LNCAP (cell line): ENCODE data around the gene B3GNT9.

Experiments
- CTCF ChIP-seq: fragments of 450-650 bp; IDR thresholded peaks from 2 replicates; pipeline ENCODE4 v1.5.1; 2017; ENCODE audit warnings: mild to moderate bottlenecking

Gene B3GNT9

GRCh38 chr16:67195676-67196075, 44.9 kb upstream of the B3GNT9 start:
- TF ChIP-seq CTCF, result no peak

DNA sequence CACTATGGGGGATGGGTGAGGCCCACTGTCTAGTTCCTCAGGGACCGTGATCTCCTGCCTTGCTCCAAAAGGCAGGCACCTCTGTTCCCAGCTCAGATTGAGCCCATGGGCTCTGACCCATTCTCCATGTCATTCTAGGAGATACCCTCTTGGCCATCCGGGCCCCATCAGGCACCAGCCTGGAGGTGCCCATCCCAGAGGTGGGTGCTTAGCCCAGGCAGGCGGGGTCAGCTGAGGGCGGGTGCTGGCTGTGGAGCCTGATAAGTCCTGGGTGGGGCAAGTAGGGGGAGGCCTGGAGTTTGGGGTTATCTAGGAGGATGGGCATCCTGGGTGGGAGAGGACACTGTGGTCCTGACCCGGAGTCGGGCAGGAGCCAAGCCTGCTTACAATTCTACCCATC, 43.5 kb upstream of the B3GNT9 start:
- no peak for TF ChIP-seq CTCF

DNA sequence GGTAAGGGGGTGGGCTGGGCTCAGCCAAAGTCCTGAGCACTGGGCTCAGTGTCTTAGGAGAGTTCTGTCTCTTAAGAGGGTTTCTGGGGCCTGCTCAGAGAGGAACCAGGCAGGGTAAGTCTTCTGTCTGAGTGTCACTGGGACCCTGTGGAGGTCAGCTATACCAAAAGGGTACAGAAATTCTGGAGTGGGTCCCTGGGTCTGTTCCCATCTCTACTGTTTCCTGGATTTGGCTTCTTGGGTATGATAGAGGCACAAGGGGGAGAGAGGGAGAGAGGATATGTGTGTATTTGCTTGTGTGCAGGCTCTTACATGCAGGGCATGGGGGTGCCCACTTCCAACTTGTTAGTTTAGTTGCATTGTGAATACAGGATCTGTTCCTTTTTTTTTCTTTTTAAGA, 42.7 kb upstream of the B3GNT9 start:
- TF ChIP-seq CTCF, result no peak

DNA sequence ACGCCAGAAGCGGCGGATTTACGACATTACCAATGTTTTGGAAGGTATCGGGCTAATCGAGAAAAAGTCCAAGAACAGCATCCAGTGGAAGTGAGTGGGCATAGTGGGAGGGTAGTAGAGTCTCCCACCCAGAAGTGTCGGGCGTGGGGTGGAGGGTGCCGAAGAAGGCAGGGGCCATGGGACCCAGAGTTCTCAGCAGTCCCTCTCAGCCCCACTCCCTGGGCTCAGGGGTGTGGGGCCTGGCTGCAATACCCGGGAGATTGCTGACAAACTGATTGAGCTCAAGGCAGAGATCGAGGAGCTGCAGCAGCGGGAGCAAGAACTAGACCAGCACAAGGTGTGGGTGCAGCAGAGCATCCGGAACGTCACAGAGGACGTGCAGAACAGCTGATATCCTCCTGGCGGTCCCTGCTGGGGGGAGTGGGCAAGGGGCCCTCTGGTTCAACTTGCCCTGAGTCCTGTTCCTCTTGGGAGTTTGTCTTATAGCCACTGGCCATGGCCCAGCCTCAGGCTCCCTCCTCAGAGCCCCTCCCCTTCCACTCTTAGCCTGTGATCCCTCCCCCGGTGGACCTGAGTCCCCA, 42.1 kb upstream of the B3GNT9 start:
- TF ChIP-seq CTCF, result no peak

DNA sequence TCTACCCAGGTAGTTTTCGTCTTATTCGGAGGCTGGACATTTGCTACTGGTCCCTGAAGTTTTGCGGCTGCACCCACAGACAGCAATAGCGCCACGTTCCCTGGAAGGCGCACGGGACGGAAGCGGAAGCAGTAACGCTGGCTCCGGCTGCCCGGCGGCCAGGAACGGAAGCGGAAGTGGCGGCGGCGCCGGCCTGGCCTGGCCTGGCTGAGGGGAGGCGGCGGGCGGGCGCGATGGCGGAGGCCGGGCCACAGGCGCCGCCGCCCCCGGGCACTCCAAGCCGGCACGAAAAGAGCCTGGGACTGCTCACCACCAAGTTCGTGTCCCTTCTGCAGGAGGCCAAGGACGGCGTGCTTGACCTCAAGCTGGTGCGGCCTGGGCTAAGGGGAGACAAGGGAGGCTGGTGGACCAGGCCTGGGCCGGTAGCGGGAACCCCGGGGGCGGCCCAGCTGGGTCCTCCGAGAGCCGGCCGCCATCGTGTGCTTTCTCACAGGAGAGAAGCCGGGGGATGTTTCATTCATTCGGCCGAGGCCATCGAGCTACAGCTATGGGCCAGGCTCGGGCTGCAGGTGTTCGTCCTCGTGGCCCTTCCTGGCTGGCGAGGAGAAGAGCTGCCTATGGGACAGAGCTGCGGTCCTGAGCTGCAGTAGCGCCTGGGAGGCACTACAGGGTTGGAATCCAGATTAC, 41.3 kb upstream of the B3GNT9 start, which contains the start of gene E2F4:
TSS of gene E2F4 (plus strand) at position 161 of the 687 bp plus-strand sequence. CDS start at position 234, 73 bp downstream.
- no peak for TF ChIP-seq CTCF

DNA sequence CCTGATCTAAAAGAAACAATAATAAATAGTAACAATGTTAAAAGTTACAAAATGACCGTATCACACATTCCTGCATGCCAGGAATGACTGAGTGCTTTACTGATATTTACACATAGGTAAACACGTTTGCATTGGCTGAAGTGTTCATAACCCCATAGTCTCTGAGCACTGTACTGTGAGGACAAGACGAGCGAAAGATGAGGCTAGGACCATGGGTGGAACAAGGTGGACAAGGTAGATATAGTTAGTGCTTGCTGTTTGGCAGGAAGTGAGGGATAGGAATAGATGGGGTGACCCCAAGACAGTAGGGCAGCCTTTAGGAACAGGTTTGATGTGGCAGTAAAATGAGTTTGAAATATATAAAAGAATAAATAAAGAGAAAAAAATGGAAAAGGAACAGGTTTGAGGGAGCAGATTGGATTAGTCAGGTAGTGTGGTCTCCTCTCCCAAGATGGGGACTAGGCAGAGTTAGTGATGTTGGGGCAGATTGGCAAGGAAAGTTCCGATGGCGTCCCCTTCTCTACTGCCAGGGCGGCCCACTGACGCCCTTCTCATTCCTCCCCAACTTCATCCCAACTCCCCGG, 40.7 kb upstream of the B3GNT9 start:
- no peak for TF ChIP-seq CTCF

GRCh38 chr16:67190448-67191399, 39.9 kb upstream of the B3GNT9 start:
- no peak for TF ChIP-seq CTCF
